Suprapubic skin (tissue), 4 donors: ENCODE measurements around the gene AKR1C2.

Source experiments
- POLR2A ChIP-seq, 2 donors: fragments of 450-650 bp; IDR thresholded peaks; one replicate each; pipeline ENCODE4 v1.6.1; 2017; ENCODE audit warnings: antibody characterized with exemption in 2 of 2, mild to moderate bottlenecking in 2 of 2, moderate library complexity in 2 of 2
- POLR2AphosphoS5 ChIP-seq, 3 donors: sonication (generic); formaldehyde crosslinking; IDR thresholded peaks; one replicate each; pipeline ENCODE4 v1.6.1; 2017; ENCODE audit warnings: antibody characterized with exemption in 3 of 3
- TF ChIP-seq, protein P1 (sequence below), 2 donors: fragments of 200-600 bp in 1 of 2; fragments of 450-650 bp in 1 of 2; sonication (generic) in 1 of 2; IDR thresholded peaks; one replicate each; pipeline ENCODE4 v1.5.1; 2016 to 2019; ENCODE audit warnings: antibody characterized with exemption in 2 of 2, mild to moderate bottlenecking in 1 of 2, moderate library complexity in 1 of 2

DNA sequence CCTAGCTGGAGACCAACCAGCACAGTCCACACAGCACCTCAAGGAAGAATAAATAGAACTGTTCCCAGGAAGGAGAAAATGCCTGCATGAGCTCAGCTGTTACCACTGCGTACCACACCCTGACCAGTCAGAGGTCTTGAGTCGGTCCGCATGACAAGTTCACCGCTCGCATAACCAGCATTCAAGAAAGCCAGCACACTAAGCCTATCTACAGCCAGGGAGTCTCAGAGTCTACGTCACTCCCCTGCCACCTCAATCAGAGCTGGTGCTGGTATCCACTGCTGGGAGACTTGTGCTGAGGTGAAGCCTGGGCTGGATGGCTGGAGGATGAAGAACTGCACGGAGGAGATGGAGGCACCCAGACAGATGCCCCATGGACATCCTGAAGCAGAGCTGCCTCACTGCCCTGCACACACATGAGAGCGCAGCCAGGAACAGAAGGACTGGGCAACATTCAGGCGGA is 20.9 kb downstream of the AKR1C2 start:
- TF ChIP-seq POLR2A (IDR thresholded peaks at IDR 0.05) = no peak
- TF ChIP-seq, protein P1, sequence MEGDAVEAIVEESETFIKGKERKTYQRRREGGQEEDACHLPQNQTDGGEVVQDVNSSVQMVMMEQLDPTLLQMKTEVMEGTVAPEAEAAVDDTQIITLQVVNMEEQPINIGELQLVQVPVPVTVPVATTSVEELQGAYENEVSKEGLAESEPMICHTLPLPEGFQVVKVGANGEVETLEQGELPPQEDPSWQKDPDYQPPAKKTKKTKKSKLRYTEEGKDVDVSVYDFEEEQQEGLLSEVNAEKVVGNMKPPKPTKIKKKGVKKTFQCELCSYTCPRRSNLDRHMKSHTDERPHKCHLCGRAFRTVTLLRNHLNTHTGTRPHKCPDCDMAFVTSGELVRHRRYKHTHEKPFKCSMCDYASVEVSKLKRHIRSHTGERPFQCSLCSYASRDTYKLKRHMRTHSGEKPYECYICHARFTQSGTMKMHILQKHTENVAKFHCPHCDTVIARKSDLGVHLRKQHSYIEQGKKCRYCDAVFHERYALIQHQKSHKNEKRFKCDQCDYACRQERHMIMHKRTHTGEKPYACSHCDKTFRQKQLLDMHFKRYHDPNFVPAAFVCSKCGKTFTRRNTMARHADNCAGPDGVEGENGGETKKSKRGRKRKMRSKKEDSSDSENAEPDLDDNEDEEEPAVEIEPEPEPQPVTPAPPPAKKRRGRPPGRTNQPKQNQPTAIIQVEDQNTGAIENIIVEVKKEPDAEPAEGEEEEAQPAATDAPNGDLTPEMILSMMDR (IDR thresholded peaks at IDR 0.05) = no peak
- TF ChIP-seq POLR2AphosphoS5 (IDR thresholded peaks at IDR 0.05) = no peak
